Type B pancreatic cell (in vitro differentiated cells): ENCODE results near the gene PDCD11. TPM values are rescaled to one million over a fixed set of nuclear protein-coding genes. Genes with fewer than 3 reads are reported as not detected.

Experiments used
- DNase-seq: peaks from one replicate; pipeline ENCODE4 v3.0.0; 2021; ENCODE audit warnings: mixed read lengths; ENCODE audit not compliant: unreplicated experiment; ENCODE audit errors: extremely low spot score
- H3K27ac Mint-ChIP-seq: 2 replicates; pipeline ENCODE4 v1.8.0; 2021; ENCODE audit warnings: mild to moderate bottlenecking, mixed read lengths
- H3K27me3 Mint-ChIP-seq: 2 replicates; pipeline ENCODE4 v1.8.0; 2021; ENCODE audit warnings: mixed read lengths
- H3K36me3 Mint-ChIP-seq: 2 replicates; pipeline ENCODE4 v1.8.0; 2021; ENCODE audit warnings: mixed read lengths
- H3K4me1 Mint-ChIP-seq: one replicate; pipeline ENCODE4 v1.8.0; 2021; ENCODE audit warnings: mixed read lengths; ENCODE audit not compliant: unreplicated experiment
- H3K4me3 Mint-ChIP-seq: 2 replicates; pipeline ENCODE4 v1.8.0; 2021; ENCODE audit warnings: mild to moderate bottlenecking, mixed read lengths
- H3K9me3 Mint-ChIP-seq: 2 replicates; pipeline ENCODE4 v1.8.0; 2021; ENCODE audit warnings: mixed read lengths
- CTCF ChIP-seq: fragments of 200-600 bp; sonication (generic); conservative IDR thresholded peaks from 2 replicates; pipeline ENCODE4 v1.5.0; 2021; ENCODE audit warnings: antibody characterized with exemption, mild to moderate bottlenecking
- total RNA-seq: library from RNA; stranded (reverse); gene quantifications from 2 replicates; pipeline ENCODE4 v1.2.1, GENCODE V29; 2021; ENCODE audit warnings: low replicate concordance

PDCD11 gene
- total RNA-seq, 1 donor from 2014 or later: 53.2 TPM

- Mint-ChIP-seq H3K4me3 (no peak overlapping the region), H3K9me3 (no peaks in the 10 kb centered on the region), H3K27me3 (peaks cover 5% of the 10 kb centered on the region)
Measured at GRCh38 chr10:103473261-103473671, 76.8 kb downstream of the PDCD11 start.

GRCh38 chr10:103474077-103474476, 77.7 kb downstream of the PDCD11 start:
- DNase-seq: no peak
- no peak for TF ChIP-seq CTCF
- Mint-ChIP-seq H3K27me3 (peaks cover 5% of the 10 kb centered on the region), H3K36me3 (no peaks in the 10 kb centered on the region), H3K27ac (no peak overlapping the region), H3K9me3 (no peaks in the 10 kb centered on the region), H3K4me3 (no peak overlapping the region), H3K4me1 (peaks cover 6% of the 10 kb centered on the region)

More at GRCh38 chr10:103473261-103473671, 76.8 kb downstream of the PDCD11 start:
- no peaks in the 10 kb centered on the region for H3K36me3 Mint-ChIP-seq
- no peak for DNase-seq
- TF ChIP-seq CTCF: no peak
- H3K4me1 Mint-ChIP-seq: peaks cover 5% of the 10 kb centered on the region
- H3K27ac Mint-ChIP-seq: no peak overlapping the region

- H3K4me3 Mint-ChIP-seq: no peak overlapping the region
Measured at GRCh38 chr10:103475437-103475836, 79.0 kb downstream of the PDCD11 start.

GRCh38 chr10:103476046-103476768, 79.8 kb downstream of the PDCD11 start:
- Mint-ChIP-seq H3K36me3 (no peaks in the 10 kb centered on the region), H3K4me3 (no peak overlapping the region), H3K9me3 (no peaks in the 10 kb centered on the region), H3K27ac (peak overlapping the region; percentile 47), H3K27me3 (no peaks in the 10 kb centered on the region), H3K4me1 (peaks cover 11% of the 10 kb centered on the region)
- no peak for DNase-seq
- no peak for TF ChIP-seq CTCF

More at GRCh38 chr10:103475437-103475836, 79.0 kb downstream of the PDCD11 start:
- Mint-ChIP-seq H3K27me3 (peaks cover 3% of the 10 kb centered on the region), H3K9me3 (no peaks in the 10 kb centered on the region), H3K4me1 (peaks cover 11% of the 10 kb centered on the region), H3K27ac (peak overlapping the region; percentile 47), H3K36me3 (no peaks in the 10 kb centered on the region)
- no peak for TF ChIP-seq CTCF
- DNase-seq: no peak

GRCh38 chr10:103478671-103479070, 82.2 kb downstream of the PDCD11 start:
- no peak overlapping the region for H3K4me3 Mint-ChIP-seq
- no peak for TF ChIP-seq CTCF
- H3K27me3 Mint-ChIP-seq: no peaks in the 10 kb centered on the region
- DNase-seq: no peak
- H3K9me3 Mint-ChIP-seq: no peaks in the 10 kb centered on the region
- H3K27ac Mint-ChIP-seq: peak overlapping the region; percentile 86
- no peaks in the 10 kb centered on the region for H3K36me3 Mint-ChIP-seq
- peaks cover 17% of the 10 kb centered on the region for H3K4me1 Mint-ChIP-seq
